Keratinocyte (primary cell): ENCODE results near the gene SPOCK1. TPM values are rescaled to one million over a fixed set of nuclear protein-coding genes. Genes with fewer than 3 reads are reported as not detected.

Experiments used
- DNase-seq: peaks from one replicate; pipeline ENCODE4 v3.0.0-alpha.2; 2011; ENCODE audit warnings: low read depth, missing footprints, low spot score
- FAIRE-seq: peaks from 2 replicates; lab custom pipeline; 2011; peaks lifted over from hg19 to GRCh38; lab: Jason Lieb, UNC
- H2AFZ ChIP-seq: 2 replicates; pipeline ENCODE4 v1.6.0; 2012; ENCODE audit warnings: low read length, control low read depth, inconsistent platforms; ENCODE audit not compliant: control insufficient read depth
- H3K27ac ChIP-seq: 2 replicates; pipeline ENCODE4 v1.5.1; 2011; ENCODE audit warnings: low read length; ENCODE audit not compliant: control insufficient read depth, insufficient read depth
- H3K27me3 ChIP-seq: 3 replicates; pipeline ENCODE4 v1.6.0; 2011; ENCODE audit warnings: low read length; ENCODE audit not compliant: control insufficient read depth, insufficient read depth; ENCODE audit errors: extremely low read depth
- H3K36me3 ChIP-seq, 2 experiments: 2 replicates in 1 of 2; 3 replicates in 1 of 2; pipeline ENCODE4 v1.5.1; 2011; ENCODE audit warnings: low read length in 2 of 2, mild to moderate bottlenecking in 1 of 2; ENCODE audit not compliant: control insufficient read depth in 2 of 2, insufficient read depth in 2 of 2; ENCODE audit errors: extremely low read depth in 1 of 2
- H3K4me1 ChIP-seq: 3 replicates; pipeline ENCODE4 v1.5.1; 2011; ENCODE audit warnings: low read length; ENCODE audit not compliant: control insufficient read depth, insufficient read depth; ENCODE audit errors: extremely low read depth
- H3K4me2 ChIP-seq: 3 replicates; pipeline ENCODE4 v1.6.0; 2011; ENCODE audit warnings: low read depth, low read length; ENCODE audit not compliant: control insufficient read depth, insufficient read depth; ENCODE audit errors: extremely low read depth
- H3K4me3 ChIP-seq, 3 experiments: fragments of 200-600 bp in 1 of 3; sonication (generic) in 1 of 3; 2 replicates in 2 of 3; 3 replicates in 1 of 3; pipeline ENCODE4 v1.5.1; 2011 to 2016; ENCODE audit warnings: low read length in 3 of 3, mild to moderate bottlenecking in 3 of 3, control low read depth in 2 of 3, inconsistent platforms in 1 of 3, low read depth in 1 of 3, mixed read lengths in 1 of 3, mixed run types in 1 of 3, moderate library complexity in 1 of 3; ENCODE audit not compliant: control insufficient read depth in 2 of 3, insufficient read depth in 2 of 3; ENCODE audit errors: extremely low read depth in 1 of 3
- H3K79me2 ChIP-seq: 2 replicates; pipeline ENCODE4 v1.6.0; 2012; ENCODE audit warnings: low read length; ENCODE audit not compliant: control insufficient read depth, insufficient read depth
- H3K9ac ChIP-seq: 3 replicates; pipeline ENCODE4 v1.6.0; 2011; ENCODE audit warnings: low read length; ENCODE audit not compliant: control insufficient read depth, insufficient read depth; ENCODE audit errors: extremely low read depth
- H3K9me1 ChIP-seq: 3 replicates; pipeline ENCODE4 v1.6.0; 2011; ENCODE audit warnings: low read length; ENCODE audit not compliant: control insufficient read depth, insufficient read depth; ENCODE audit errors: extremely low read depth
- H3K9me3 ChIP-seq: 2 replicates; pipeline ENCODE4 v1.5.1; 2012; ENCODE audit warnings: low read depth, low read length; ENCODE audit not compliant: control insufficient read depth
- H4K20me1 ChIP-seq: 3 replicates; pipeline ENCODE4 v1.6.0; 2011; ENCODE audit warnings: low read length; ENCODE audit not compliant: control insufficient read depth, insufficient read depth; ENCODE audit errors: extremely low read depth
- EZH2 ChIP-seq: IDR thresholded peaks from one replicate; pipeline ENCODE4 v1.6.1; 2012; ENCODE audit warnings: inconsistent platforms, mild to moderate bottlenecking, low read length, moderate library complexity
- dilution Hi-C: fragments of 300-500 bp; cut with MboI; formaldehyde crosslinking; loops from one replicate; pipeline ENCODE4 v1.7.0; 2020; ENCODE audit warnings: low sequenced_read_pairs; ENCODE audit not compliant: extremely low pct_ligation_motif_present
- polyA plus RNA-seq, 5 experiments: library from polyadenylated mRNA; depleted of rRNA in 3 of 5; stranded (reverse) in 3 of 5; stranded (forward) in 1 of 5; unstranded in 1 of 5; fragments of >200 nt; gene quantifications; 1 replicate in 1 of 5; 2 replicates in 3 of 5; 3 replicates in 1 of 5; pipeline versions ENCODE4 v1.2.1 to v1.2.3, GENCODE V29; 2011 to 2012; ENCODE audit warnings: missing spikeins in 2 of 5, low read depth in 1 of 5, low replicate concordance in 1 of 5
- TF ChIP-seq, protein P1 (sequence below), 3 experiments: IDR thresholded peaks in 1 of 3; conservative IDR thresholded peaks in 1 of 3; optimal IDR thresholded peaks in 1 of 3; 2 replicates in 2 of 3; 3 replicates in 1 of 3; pipeline versions ENCODE3 to v1.5.1; 2011; ENCODE audit warnings: low read length in 3 of 3, mild to moderate bottlenecking in 3 of 3, moderate library complexity in 2 of 3, control low read depth in 1 of 3, inconsistent platforms in 1 of 3; ENCODE audit not compliant: insufficient read depth in 2 of 3; ENCODE audit errors: extremely low read depth in 1 of 3

Gene SPOCK1
- polyA plus RNA-seq, 1 donor (not counting 4 experiments of a cell fraction or from before 2014, with no cell fraction given) = 5.5 TPM

DNA sequence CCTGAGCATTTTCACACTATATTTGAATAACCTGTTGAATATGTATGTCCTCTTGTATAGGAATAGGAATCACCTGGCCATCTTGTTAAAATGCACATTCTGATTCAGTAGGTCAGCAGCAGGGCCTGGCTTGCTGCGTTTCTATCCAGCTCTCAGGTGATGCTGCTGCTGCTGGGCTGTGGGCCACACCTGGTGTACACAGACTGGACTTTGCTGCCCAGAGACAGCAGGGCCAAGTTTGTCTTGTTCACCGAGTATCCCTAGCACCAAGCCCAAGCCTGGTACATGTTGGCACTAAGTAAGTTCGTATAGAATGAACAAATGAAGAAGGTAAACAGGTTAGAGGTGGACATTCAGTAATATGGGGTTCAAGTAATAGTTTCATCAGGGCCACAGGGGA lies 151.3 kb downstream of the SPOCK1 start:
- no peak for DNase-seq
- no peak overlapping the region for H3K4me2 ChIP-seq
- no peaks in the 10 kb centered on the region for H3K27me3 ChIP-seq
- H3K36me3 ChIP-seq = no peaks in the 10 kb centered on the region
- TF ChIP-seq EZH2 = no peak
- no peaks in the 10 kb centered on the region for H3K9me3 ChIP-seq
- H4K20me1 ChIP-seq = no peaks in the 10 kb centered on the region
- no peaks in the 10 kb centered on the region for H3K9me1 ChIP-seq
- H2AFZ ChIP-seq = no peak overlapping the region
- H3K4me3 ChIP-seq = no peak overlapping the region
- no peaks in the 10 kb centered on the region for H3K79me2 ChIP-seq
- H3K27ac ChIP-seq = no peak overlapping the region
- H3K4me1 ChIP-seq = peaks cover 4% of the 10 kb centered on the region
- dilution Hi-C loops = no loop called here
- FAIRE-seq = no peak
- no peak overlapping the region for H3K9ac ChIP-seq

DNA sequence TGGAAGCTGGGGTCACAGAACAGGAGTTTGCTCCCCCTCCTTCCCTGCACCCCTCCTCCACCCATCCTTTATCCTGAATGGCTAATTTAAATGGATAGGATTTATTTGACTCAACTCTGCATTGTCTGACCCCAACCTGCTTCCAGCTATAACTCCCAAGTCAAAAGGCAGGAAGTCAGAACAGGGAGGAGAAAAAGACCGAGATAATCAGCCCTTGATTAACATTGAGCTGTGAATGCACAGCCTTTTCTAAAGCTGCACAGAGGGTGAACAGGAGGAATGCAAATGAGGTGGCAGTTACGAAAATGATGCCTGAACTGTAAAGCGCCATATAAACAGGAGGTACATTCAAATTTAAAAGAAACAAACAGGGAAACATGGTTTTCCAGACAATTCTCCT lies 152.8 kb downstream of the SPOCK1 start:
- TF ChIP-seq, protein P1, sequence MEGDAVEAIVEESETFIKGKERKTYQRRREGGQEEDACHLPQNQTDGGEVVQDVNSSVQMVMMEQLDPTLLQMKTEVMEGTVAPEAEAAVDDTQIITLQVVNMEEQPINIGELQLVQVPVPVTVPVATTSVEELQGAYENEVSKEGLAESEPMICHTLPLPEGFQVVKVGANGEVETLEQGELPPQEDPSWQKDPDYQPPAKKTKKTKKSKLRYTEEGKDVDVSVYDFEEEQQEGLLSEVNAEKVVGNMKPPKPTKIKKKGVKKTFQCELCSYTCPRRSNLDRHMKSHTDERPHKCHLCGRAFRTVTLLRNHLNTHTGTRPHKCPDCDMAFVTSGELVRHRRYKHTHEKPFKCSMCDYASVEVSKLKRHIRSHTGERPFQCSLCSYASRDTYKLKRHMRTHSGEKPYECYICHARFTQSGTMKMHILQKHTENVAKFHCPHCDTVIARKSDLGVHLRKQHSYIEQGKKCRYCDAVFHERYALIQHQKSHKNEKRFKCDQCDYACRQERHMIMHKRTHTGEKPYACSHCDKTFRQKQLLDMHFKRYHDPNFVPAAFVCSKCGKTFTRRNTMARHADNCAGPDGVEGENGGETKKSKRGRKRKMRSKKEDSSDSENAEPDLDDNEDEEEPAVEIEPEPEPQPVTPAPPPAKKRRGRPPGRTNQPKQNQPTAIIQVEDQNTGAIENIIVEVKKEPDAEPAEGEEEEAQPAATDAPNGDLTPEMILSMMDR (optimal IDR thresholded peaks at IDR 0.05 in 1 of 3, IDR thresholded peaks at IDR 0.05 in 1 of 3, conservative IDR thresholded peaks at IDR 0.05 in 1 of 3; ENCODE audit: extremely low read depth in 1 of 3, insufficient read depth in 2 of 3, low read length in 3 of 3) = no peak
- no peak for TF ChIP-seq EZH2
- dilution Hi-C loops = no loop called here
- no peak overlapping the region for H3K27ac ChIP-seq
- peaks cover 9% of the 10 kb centered on the region for H3K4me1 ChIP-seq
- H3K9me1 ChIP-seq = no peaks in the 10 kb centered on the region
- no peaks in the 10 kb centered on the region for H4K20me1 ChIP-seq
- no peaks in the 10 kb centered on the region for H3K27me3 ChIP-seq
- H3K9me3 ChIP-seq = no peaks in the 10 kb centered on the region
- no peak overlapping the region for H3K4me3 ChIP-seq
- no peaks in the 10 kb centered on the region for H3K36me3 ChIP-seq
- DNase-seq (no peak), FAIRE-seq (no peak)
- no peak overlapping the region for H3K9ac ChIP-seq
- H2AFZ ChIP-seq = no peak overlapping the region
- H3K79me2 ChIP-seq = no peaks in the 10 kb centered on the region
- no peak overlapping the region for H3K4me2 ChIP-seq

DNA sequence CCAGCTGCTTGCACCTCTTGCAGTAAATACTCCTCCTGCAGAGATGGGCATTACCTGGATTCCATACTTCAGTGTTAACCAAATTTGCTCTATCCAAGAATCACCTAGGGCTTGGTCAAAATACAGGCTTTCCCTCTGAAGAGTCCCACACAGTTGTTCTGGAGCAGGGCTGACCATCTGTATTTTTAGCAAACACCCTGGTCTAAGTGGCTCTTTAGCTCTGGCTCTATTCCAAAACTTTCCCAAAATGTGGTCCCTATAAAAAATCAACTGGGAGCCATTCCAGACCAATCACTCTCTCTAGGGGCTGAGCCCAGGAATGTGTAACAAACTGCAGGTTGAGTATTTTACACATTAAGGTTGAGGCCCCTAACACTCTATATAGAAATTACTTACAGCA lies 153.7 kb downstream of the SPOCK1 start:
- no peaks in the 10 kb centered on the region for H3K36me3 ChIP-seq
- no peak overlapping the region for H3K4me2 ChIP-seq
- no peaks in the 10 kb centered on the region for H3K9me3 ChIP-seq
- H2AFZ ChIP-seq = no peak overlapping the region
- H3K9ac ChIP-seq = no peak overlapping the region
- peaks cover 9% of the 10 kb centered on the region for H3K4me1 ChIP-seq
- H3K79me2 ChIP-seq = no peaks in the 10 kb centered on the region
- H3K27ac ChIP-seq = no peak overlapping the region
- TF ChIP-seq, protein P1 (optimal IDR thresholded peaks at IDR 0.05 in 1 of 3, IDR thresholded peaks at IDR 0.05 in 1 of 3, conservative IDR thresholded peaks at IDR 0.05 in 1 of 3; ENCODE audit: extremely low read depth in 1 of 3, insufficient read depth in 2 of 3, low read length in 3 of 3) = no peak
- TF ChIP-seq EZH2 = no peak
- no peaks in the 10 kb centered on the region for H3K27me3 ChIP-seq
- no peak overlapping the region for H3K4me3 ChIP-seq
- no peak for FAIRE-seq
- dilution Hi-C loops = no loop called here
- no peaks in the 10 kb centered on the region for H3K9me1 ChIP-seq
- H4K20me1 ChIP-seq = no peaks in the 10 kb centered on the region
- no peak for DNase-seq
